ENCODE data around the gene REEP1.

- TF ChIP-seq CTCF (IDR thresholded peaks at IDR 0.05 in 2 of 3, conservative IDR thresholded peaks at IDR 0.05 in 1 of 3; ENCODE audit: borderline replicate concordance in 1 of 3, insufficient read depth in 1 of 3, low read depth in 2 of 3, low read length in 2 of 3) (no peak), JUND (IDR thresholded peaks at IDR 0.05) (no peak), POLR2A (IDR thresholded peaks at IDR 0.05; ENCODE audit: borderline replicate concordance, extremely low read depth, insufficient read depth, insufficient read length) (no peak), EZH2phosphoT487 (IDR thresholded peaks at IDR 0.05; ENCODE audit: borderline replicate concordance) (no peak), SP1 (IDR thresholded peaks at IDR 0.05; ENCODE audit: low read depth) (no peak), SIN3A (IDR thresholded peaks at IDR 0.05; ENCODE audit: low read depth) (no peak), POLR2AphosphoS5 (IDR thresholded peaks at IDR 0.05; ENCODE audit: low read depth, low read length) (no peak), RAD21 (IDR thresholded peaks at IDR 0.05; ENCODE audit: low read depth) (no peak), ZBTB33 (IDR thresholded peaks at IDR 0.05; ENCODE audit: extremely low read depth, insufficient replicate concordance, low read length) (no peak), SRF (IDR thresholded peaks at IDR 0.05; ENCODE audit: low read depth) (no peak), EZH2 (IDR thresholded peaks at IDR 0.05) (no peak), MAX (IDR thresholded peaks at IDR 0.05) (no peak)
- TF ChIP-seq, protein P1, sequence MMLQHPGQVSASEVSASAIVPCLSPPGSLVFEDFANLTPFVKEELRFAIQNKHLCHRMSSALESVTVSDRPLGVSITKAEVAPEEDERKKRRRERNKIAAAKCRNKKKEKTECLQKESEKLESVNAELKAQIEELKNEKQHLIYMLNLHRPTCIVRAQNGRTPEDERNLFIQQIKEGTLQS (IDR thresholded peaks at IDR 0.05) = no peak
Observed at GRCh38 chr2:86238354-86238753, 99.1 kb downstream of the REEP1 start.

Data from HCT116 (cell line).